Panc1 (cell line): Measurements from ENCODE around the gene ZNF865. TPM values are rescaled to one million over a fixed set of nuclear protein-coding genes. Genes with fewer than 3 reads are reported as not detected.

Source experiments
- ATAC-seq: fragments of 200-7000 bp; cut with Tn5 transposase; 2 replicates; pipeline ENCODE4 v1.9.1; 2020; ENCODE audit warnings: mild to moderate bottlenecking, moderate library complexity
- BruUV-seq: library from RNA; stranded (reverse); fragments of 400-500 nt; replicated peaks from 2 replicates; lab custom pipeline; 2021; lab: Mats Ljungman, UMichigan
- CTCF ChIA-PET: fragments of 300-600 bp; sonication (Branson Sonifier 250); formaldehyde crosslinking; loops from one replicate; lab custom pipeline; 2022; ENCODE audit warnings: antibody characterized with exemption; lab: Charles Lee
- POLR2A ChIA-PET: fragments of 300-600 bp; sonication (Branson Sonifier 250); formaldehyde crosslinking; loops from one replicate; lab custom pipeline; 2022; ENCODE audit warnings: antibody characterized with exemption; lab: Charles Lee
- DNase-seq: peaks from one replicate; pipeline ENCODE4 v3.0.0-alpha.2; 2010; ENCODE audit warnings: low read depth, low spot score
- H3K27ac ChIP-seq: 2 replicates; pipeline ENCODE4 v1.5.1; 2011; ENCODE audit warnings: mild to moderate bottlenecking, low read length, inconsistent platforms
- H3K27me3 ChIP-seq: fragments of 200-500 bp; sonication (Bioruptor generic); 2 replicates; pipeline ENCODE4 v1.6.0; 2014; ENCODE audit warnings: low read length, inconsistent platforms; ENCODE audit not compliant: control insufficient read depth, insufficient read depth
- H3K36me3 ChIP-seq: fragments of 200-500 bp; sonication (Bioruptor generic); 2 replicates; pipeline ENCODE4 v1.5.1; 2014; ENCODE audit warnings: inconsistent platforms, mild to moderate bottlenecking, low read length, moderate library complexity; ENCODE audit not compliant: control insufficient read depth, insufficient read depth
- H3K4me1 ChIP-seq: 2 replicates; pipeline ENCODE4 v1.5.1; 2011; ENCODE audit warnings: inconsistent platforms, mild to moderate bottlenecking, low read length, moderate library complexity; ENCODE audit not compliant: control insufficient read depth, insufficient read depth
- H3K4me3 ChIP-seq, 2 experiments: 2 replicates each; pipeline ENCODE4 v1.5.1; 2011 to 2012; ENCODE audit warnings: low read depth in 2 of 2, low read length in 2 of 2, mild to moderate bottlenecking in 2 of 2, inconsistent platforms in 1 of 2, moderate library complexity in 1 of 2
- H3K9me3 ChIP-seq: fragments of 200-500 bp; sonication (Bioruptor generic); 2 replicates; pipeline ENCODE4 v1.5.1; 2014; ENCODE audit warnings: low read depth, mild to moderate bottlenecking, inconsistent platforms, low read length, moderate library complexity; ENCODE audit not compliant: control insufficient read depth, insufficient read depth
- CTCF ChIP-seq: fragments of 450-650 bp; IDR thresholded peaks from 2 replicates; pipeline ENCODE4 v1.5.1; 2017; ENCODE audit warnings: mild to moderate bottlenecking
- POLR2AphosphoS5 ChIP-seq: IDR thresholded peaks from 2 replicates; pipeline ENCODE4 v1.6.1; 2012; ENCODE audit warnings: mild to moderate bottlenecking, low read depth, low read length, moderate library complexity
- REST ChIP-seq, 2 experiments: IDR thresholded peaks; 2 replicates each; pipeline ENCODE4 v1.6.1; 2011 to 2012; ENCODE audit warnings: low read depth in 2 of 2, control low read depth in 1 of 2, low read length in 1 of 2, mild to moderate bottlenecking in 1 of 2, moderate library complexity in 1 of 2; ENCODE audit not compliant: insufficient read depth in 1 of 2
- SIN3A ChIP-seq: IDR thresholded peaks from 2 replicates; pipeline ENCODE4 v1.6.1; 2012; ENCODE audit warnings: low read depth, mild to moderate bottlenecking, low read length, moderate library complexity, borderline replicate concordance; ENCODE audit not compliant: insufficient read depth
- TCF7L2 ChIP-seq: IDR thresholded peaks from 2 replicates; pipeline ENCODE4 v1.6.1; 2011; ENCODE audit warnings: mild to moderate bottlenecking, low read depth, low read length, inconsistent platforms
- in situ Hi-C: cut with HindIII; loops from 2 replicates; pipeline ENCODE4 v1.10.0; 2016; ENCODE audit warnings: low sequenced_read_pairs, low pct_unique_long_range_greater_than_20kb
- intact Hi-C: fragments of 100-400 bp; cut with micrococcal nuclease; formaldehyde crosslinking; loops from one replicate; pipeline ENCODE4 v1.10.0; 2022; ENCODE audit not compliant: unreplicated experiment
- total RNA-seq: library from RNA; stranded (reverse); gene quantifications from one replicate; pipeline ENCODE4 v1.2.1, GENCODE V29; 2021; ENCODE audit not compliant: unreplicated experiment

The ZNF865 gene
- total RNA-seq, 1 experiment from 2014 or later = 25.6 TPM

GRCh38 chr19:55590109-55590508 is 15.3 kb upstream of the ZNF865 start:
- no peaks in the 10 kb centered on the region for H3K36me3 ChIP-seq
- H3K27ac ChIP-seq = no peak overlapping the region
- intact Hi-C loops (no loop called here), in situ Hi-C loops (no loop called here)
- CTCF ChIA-PET = no interaction called here
- H3K9me3 ChIP-seq = no peaks in the 10 kb centered on the region
- BruUV-seq = no TSS peak
- no peak overlapping the region for H3K4me3 ChIP-seq
- peaks cover 10% of the 10 kb centered on the region for H3K4me1 ChIP-seq
- DNase-seq = no peak
- H3K27me3 ChIP-seq = no peaks in the 10 kb centered on the region
- POLR2A ChIA-PET = interaction anchor here (0.6 kb wide), 1 partner anchor 9 kb away, joined by 4 read pairs; the partner anchor contains the start of gene FIZ1
- ATAC-seq = no peak
- no peak for TF ChIP-seq TCF7L2
- TF ChIP-seq CTCF = no peak
- no peak for TF ChIP-seq SIN3A

GRCh38 chr19:55590617-55591016 is 14.8 kb upstream of the ZNF865 start:
- ChIA-PET CTCF (no interaction called here), POLR2A (no interaction called here)
- intact Hi-C loops (no loop called here), in situ Hi-C loops (no loop called here)
- TF ChIP-seq CTCF (no peak), TCF7L2 (no peak), POLR2AphosphoS5 (no peak), REST (IDR thresholded peaks at IDR 0.05; ENCODE audit: insufficient read depth in 1 of 2, low read depth in 2 of 2, low read length in 1 of 2) (no peak), SIN3A (no peak)
- H3K27ac ChIP-seq = no peak overlapping the region
- ATAC-seq = peak; percentile 21; the same call in 1 of the 2 replicates
- H3K36me3 ChIP-seq = no peaks in the 10 kb centered on the region
- BruUV-seq = no TSS peak
- DNase-seq = no peak
- H3K4me3 ChIP-seq = no peak overlapping the region
- H3K9me3 ChIP-seq = no peaks in the 10 kb centered on the region
- peaks cover 10% of the 10 kb centered on the region for H3K4me1 ChIP-seq
- H3K27me3 ChIP-seq = no peaks in the 10 kb centered on the region
